CD14-positive monocyte (primary cell): ENCODE measurements around the gene DPYD. TPM values are rescaled to one million over a fixed set of nuclear protein-coding genes. Genes with fewer than 3 reads are reported as not detected.
A peak's percentile ranks its signal among the peaks of the same experiment; 100 is the strongest.

ENCODE experiments used
- DNase-seq, 3 donors: peaks; one replicate each; pipeline ENCODE4 v3.0.0-alpha.2; 2011 to 2022
- H2AFZ ChIP-seq: 2 replicates; pipeline ENCODE4 v1.6.0; 2012; ENCODE audit warnings: mild to moderate bottlenecking, low read depth, low read length, inconsistent platforms; ENCODE audit not compliant: insufficient read depth, poor library complexity, severe bottlenecking
- H3K27ac ChIP-seq, 2 donors: 1 replicate in 1 of 2; 2 replicates in 1 of 2; pipeline ENCODE4 v1.5.1; 2012 to 2013; ENCODE audit warnings: low read length in 2 of 2, control low read depth in 1 of 2, inconsistent platforms in 1 of 2, low read depth in 1 of 2, mild to moderate bottlenecking in 1 of 2
- H3K27me3 ChIP-seq, 2 donors: one replicate each; pipeline versions ENCODE4 v1.6.0 to v1.6.1; 2011 to 2013; ENCODE audit warnings: low read length in 2 of 2; ENCODE audit not compliant: control insufficient read depth in 2 of 2, insufficient read depth in 2 of 2
- H3K36me3 ChIP-seq, 2 donors: replicated peaks in 1 of 2; 1 replicate in 1 of 2; 2 replicates in 1 of 2; pipeline versions ENCODE4 v1.5.1 to v1.6.1; 2012 to 2013; ENCODE audit warnings: low read length in 2 of 2, control low read depth in 1 of 2, inconsistent platforms in 1 of 2, mild to moderate bottlenecking in 1 of 2; ENCODE audit not compliant: insufficient read depth in 2 of 2, control insufficient read depth in 1 of 2
- H3K4me1 ChIP-seq, 2 donors: 1 replicate in 1 of 2; 2 replicates in 1 of 2; pipeline versions ENCODE4 v1.5.1 to v1.6.1; 2012 to 2013; ENCODE audit warnings: low read length in 2 of 2, control low read depth in 1 of 2, inconsistent platforms in 1 of 2, mild to moderate bottlenecking in 1 of 2, moderate library complexity in 1 of 2; ENCODE audit not compliant: insufficient read depth in 2 of 2, control insufficient read depth in 1 of 2
- H3K4me2 ChIP-seq: replicated peaks from 2 replicates; pipeline ENCODE3; 2012; ENCODE audit warnings: low read length, moderate library complexity, mild to moderate bottlenecking; ENCODE audit not compliant: poor library complexity, severe bottlenecking; ENCODE audit errors: extremely low read depth
- H3K4me3 ChIP-seq, 3 experiments: fragments of 200-600 bp in 1 of 3; sonication (generic) in 1 of 3; replicated peaks in 1 of 3; 1 replicate in 2 of 3; 2 replicates in 1 of 3; pipeline ENCODE4 v1.5.1; 2011 to 2013; ENCODE audit warnings: low read length in 3 of 3, mild to moderate bottlenecking in 3 of 3, control low read depth in 2 of 3, low read depth in 2 of 3, inconsistent platforms in 1 of 3, moderate library complexity in 1 of 3
- H3K79me2 ChIP-seq: 2 replicates; pipeline ENCODE4 v1.6.0; 2012; ENCODE audit warnings: mild to moderate bottlenecking, control low read depth, inconsistent platforms, low read length, moderate library complexity; ENCODE audit not compliant: insufficient read depth
- H3K9ac ChIP-seq: 2 replicates; pipeline ENCODE4 v1.6.0; 2017; ENCODE audit warnings: low read length, mild to moderate bottlenecking; ENCODE audit not compliant: insufficient read depth, poor library complexity, severe bottlenecking
- H3K9me3 ChIP-seq, 2 donors: replicated peaks in 1 of 2; 1 replicate in 1 of 2; 2 replicates in 1 of 2; pipeline versions ENCODE4 v1.5.1 to v1.6.1; 2012 to 2013; ENCODE audit warnings: low read length in 2 of 2, control low read depth in 1 of 2; ENCODE audit not compliant: control insufficient read depth in 1 of 2, insufficient read depth in 1 of 2
- H4K20me1 ChIP-seq: 2 replicates; pipeline ENCODE4 v1.6.0; 2012; ENCODE audit warnings: mild to moderate bottlenecking, low read length, control low read depth, moderate library complexity; ENCODE audit not compliant: insufficient read depth
- H3K27ac Mint-ChIP-seq, 7 donors: one replicate each; pipeline ENCODE4 v1.8.0; 2020; ENCODE audit warnings: mild to moderate bottlenecking in 7 of 7, mixed read lengths in 7 of 7, moderate library complexity in 6 of 7, inconsistent platforms in 2 of 7
- H3K27me3 Mint-ChIP-seq, 3 donors: one replicate each; pipeline ENCODE4 v1.8.0; 2021 to 2022; ENCODE audit warnings: low read depth in 3 of 3, mild to moderate bottlenecking in 3 of 3, mixed read lengths in 3 of 3, moderate library complexity in 3 of 3, inconsistent platforms in 1 of 3
- H3K36me3 Mint-ChIP-seq, 2 donors: one replicate each; pipeline ENCODE4 v1.8.0; 2020; ENCODE audit warnings: mixed read lengths in 2 of 2, inconsistent platforms in 1 of 2, mild to moderate bottlenecking in 1 of 2
- H3K4me1 Mint-ChIP-seq: one replicate; pipeline ENCODE4 v1.8.0; 2020; ENCODE audit warnings: mild to moderate bottlenecking, mixed read lengths
- H3K4me3 Mint-ChIP-seq, 2 donors: one replicate each; pipeline ENCODE4 v1.8.0; 2020; ENCODE audit warnings: mild to moderate bottlenecking in 2 of 2, mixed read lengths in 2 of 2, moderate library complexity in 1 of 2
- H3K9me3 Mint-ChIP-seq, 7 donors: one replicate each; pipeline ENCODE4 v1.8.0; 2020 to 2022; ENCODE audit warnings: mixed read lengths in 7 of 7, mild to moderate bottlenecking in 6 of 7, moderate library complexity in 6 of 7, inconsistent platforms in 2 of 7
- CTCF ChIP-seq: fragments of 200-600 bp; IDR thresholded peaks from one replicate; pipeline ENCODE4 v1.8.0; 2022; ENCODE audit warnings: antibody characterized with exemption, mild to moderate bottlenecking
- WGBS: methylation state at CpG from one replicate; pipeline ENCODE4 v1.1.5; 2013; ENCODE audit warnings: missing lambda C conversion rate; ENCODE audit not compliant: insufficient coverage; 5-methylcytosine and 5-hydroxymethylcytosine counted together
- intact Hi-C, 2 donors: fragments of 100-400 bp; cut with micrococcal nuclease; formaldehyde crosslinking; loops; one replicate each; pipeline versions ENCODE4 v1.15.0 to v1.15.1; 2023
- polyA plus RNA-seq, 3 donors: library from polyadenylated mRNA; depleted of rRNA in 1 of 3; unstranded in 2 of 3; stranded (reverse) in 1 of 3; fragments of 300-500 nt in 2 of 3; fragments of >200 nt in 1 of 3; fragmentation: Illumina TruSeq in 2 of 3; gene quantifications; 1 replicate in 2 of 3; 2 replicates in 1 of 3; pipeline ENCODE4 v1.2.3, GENCODE V29; 2012 to 2021

DPYD gene
- polyA plus RNA-seq, 3 donors, result 87.6 to 171 (median 144) TPM

- WGBS, result no CpG with 5 or more reads among the region's 2 CpGs
- no peak for TF ChIP-seq CTCF
- peak overlapping the region in 1 of 2 donors; percentile 25 for H3K27ac ChIP-seq
- Mint-ChIP-seq H3K9me3 (no peaks in the 10 kb centered on the region), H3K27ac (peak overlapping the region in 1 of 7 donors; percentile 75), H3K36me3 (peaks cover 10 to 11% of the 10 kb centered on the region in 2 donors), H3K4me1 (peaks cover 6% of the 10 kb centered on the region), H3K4me3 (no peak overlapping the region), H3K27me3 (peaks cover 0 to 2% (median 0%) of the 10 kb centered on the region in 3 donors)
- intact Hi-C loops, result no loop called here
- DNase-seq, result no peak
- no peak overlapping the region for H2AFZ ChIP-seq
- peaks cover 0 to 3% of the 10 kb centered on the region in 2 donors for H3K36me3 ChIP-seq
- H3K4me3 ChIP-seq, result no peak overlapping the region
- H3K27me3 ChIP-seq, result no peaks in the 10 kb centered on the region
- no peaks in the 10 kb centered on the region for H3K79me2 ChIP-seq
- H3K4me1 ChIP-seq, result peaks cover 2 to 5% of the 10 kb centered on the region in 2 donors
- no peak overlapping the region for H3K9ac ChIP-seq
- H3K4me2 ChIP-seq, result no peak overlapping the region
- no peaks in the 10 kb centered on the region for H3K9me3 ChIP-seq
- H4K20me1 ChIP-seq, result peaks cover 77% of the 10 kb centered on the region
These were observed 432.3 kb downstream of the DPYD start for GRCh38 chr1:97488530-97488929.

- Histone ChIP-seq H3K27ac (no peak overlapping the region), H3K9ac (no peak overlapping the region), H3K79me2 (no peaks in the 10 kb centered on the region), H3K36me3 (peaks cover 2 to 41% of the 10 kb centered on the region in 2 donors), H3K4me2 (no peak overlapping the region), H3K9me3 (no peaks in the 10 kb centered on the region), H2AFZ (no peak overlapping the region), H3K4me1 (no peaks in the 10 kb centered on the region), H4K20me1 (peaks cover 74% of the 10 kb centered on the region), H3K4me3 (no peak overlapping the region), H3K27me3 (no peaks in the 10 kb centered on the region)
- peaks cover 37 to 45% of the 10 kb centered on the region in 2 donors for H3K36me3 Mint-ChIP-seq
- peaks cover 0 to 4% (median 0%) of the 10 kb centered on the region in 7 donors for H3K9me3 Mint-ChIP-seq
- no peak for TF ChIP-seq CTCF
- no peak for DNase-seq
- H3K27ac Mint-ChIP-seq, result no peak overlapping the region
- H3K4me1 Mint-ChIP-seq, result no peaks in the 10 kb centered on the region
- peaks cover 0 to 2% (median 0%) of the 10 kb centered on the region in 3 donors for H3K27me3 Mint-ChIP-seq
- intact Hi-C loops, result no loop called here
- no CpG with 5 or more reads among the region's 1 CpG for WGBS
- H3K4me3 Mint-ChIP-seq, result no peak overlapping the region
These were observed 438.8 kb downstream of the DPYD start for GRCh38 chr1:97482022-97482421.
